Astrocyte of the spinal cord (primary cell): ENCODE measurements around the gene EPX.

Experiments
- DNase-seq: peaks from one replicate; pipeline ENCODE4 v3.0.0; 2011; ENCODE audit warnings: low read depth, low spot score
- H3K4me3 ChIP-seq: 2 replicates; pipeline ENCODE4 v1.5.1; 2011; ENCODE audit warnings: low read depth, mild to moderate bottlenecking, low read length, moderate library complexity
- in situ Hi-C: cut with HindIII; loops from 2 replicates; pipeline ENCODE4 v1.10.0; 2017; ENCODE audit warnings: low sequenced_read_pairs
- TF ChIP-seq, protein P1 (sequence below): IDR thresholded peaks from 2 replicates; pipeline ENCODE4 v1.5.1; 2012; ENCODE audit warnings: low read depth, mild to moderate bottlenecking, low read length, inconsistent platforms

The EPX gene

DNA sequence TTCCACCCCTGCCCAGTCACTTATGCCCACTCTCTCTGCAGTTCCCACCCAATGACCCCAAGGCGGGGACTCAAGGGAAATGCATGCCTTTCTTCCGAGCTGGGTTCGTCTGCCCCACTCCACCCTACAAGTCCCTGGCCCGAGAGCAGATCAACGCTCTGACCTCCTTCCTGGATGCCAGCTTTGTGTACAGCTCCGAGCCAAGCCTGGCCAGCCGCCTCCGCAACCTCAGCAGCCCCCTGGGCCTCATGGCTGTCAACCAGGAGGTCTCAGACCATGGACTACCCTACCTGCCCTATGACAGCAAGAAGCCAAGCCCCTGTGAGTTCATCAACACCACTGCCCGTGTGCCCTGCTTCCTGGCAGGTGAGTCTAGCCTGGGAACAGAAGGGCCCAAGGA lies 59.6 kb downstream of the EPX start:
- in situ Hi-C loops, result no loop called here
- H3K4me3 ChIP-seq, result no peak overlapping the region
- TF ChIP-seq, protein P1, sequence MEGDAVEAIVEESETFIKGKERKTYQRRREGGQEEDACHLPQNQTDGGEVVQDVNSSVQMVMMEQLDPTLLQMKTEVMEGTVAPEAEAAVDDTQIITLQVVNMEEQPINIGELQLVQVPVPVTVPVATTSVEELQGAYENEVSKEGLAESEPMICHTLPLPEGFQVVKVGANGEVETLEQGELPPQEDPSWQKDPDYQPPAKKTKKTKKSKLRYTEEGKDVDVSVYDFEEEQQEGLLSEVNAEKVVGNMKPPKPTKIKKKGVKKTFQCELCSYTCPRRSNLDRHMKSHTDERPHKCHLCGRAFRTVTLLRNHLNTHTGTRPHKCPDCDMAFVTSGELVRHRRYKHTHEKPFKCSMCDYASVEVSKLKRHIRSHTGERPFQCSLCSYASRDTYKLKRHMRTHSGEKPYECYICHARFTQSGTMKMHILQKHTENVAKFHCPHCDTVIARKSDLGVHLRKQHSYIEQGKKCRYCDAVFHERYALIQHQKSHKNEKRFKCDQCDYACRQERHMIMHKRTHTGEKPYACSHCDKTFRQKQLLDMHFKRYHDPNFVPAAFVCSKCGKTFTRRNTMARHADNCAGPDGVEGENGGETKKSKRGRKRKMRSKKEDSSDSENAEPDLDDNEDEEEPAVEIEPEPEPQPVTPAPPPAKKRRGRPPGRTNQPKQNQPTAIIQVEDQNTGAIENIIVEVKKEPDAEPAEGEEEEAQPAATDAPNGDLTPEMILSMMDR, result no peak
- DNase-seq, result no peak

DNA sequence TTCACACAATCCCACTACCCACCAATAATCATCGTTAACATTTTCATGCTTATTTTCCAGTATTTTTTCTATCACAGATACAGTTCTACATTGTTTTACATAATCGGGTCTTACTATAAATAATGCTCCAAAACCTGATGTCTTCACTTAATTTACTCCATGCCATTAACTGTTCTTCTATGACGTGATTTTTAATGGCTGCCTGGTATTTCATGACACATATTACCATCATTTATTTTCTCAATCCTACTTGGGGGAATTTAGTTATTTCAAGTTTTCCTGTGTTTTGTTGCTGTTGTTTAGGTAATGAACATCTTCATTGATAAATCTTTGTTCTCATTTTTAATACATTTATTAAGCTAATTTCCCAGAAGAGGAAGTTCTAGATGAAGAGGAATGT lies 60.6 kb downstream of the EPX start:
- TF ChIP-seq, protein P1, result no peak
- in situ Hi-C loops, result no loop called here

More for the DNA sequence above, 60.6 kb downstream of the EPX start:
- DNase-seq, result no peak
- H3K4me3 ChIP-seq, result no peak overlapping the region
